Suprapubic skin (tissue), 3 donors: ENCODE data around the gene ETNK2.

Source experiments
- POLR2A ChIP-seq, 2 donors: fragments of 450-650 bp; IDR thresholded peaks; one replicate each; pipeline ENCODE4 v1.6.1; 2017; ENCODE audit warnings: antibody characterized with exemption in 2 of 2, mild to moderate bottlenecking in 2 of 2, moderate library complexity in 2 of 2
- TF ChIP-seq, protein P1 (sequence below), 2 donors: fragments of 200-600 bp in 1 of 2; fragments of 450-650 bp in 1 of 2; sonication (generic) in 1 of 2; IDR thresholded peaks; one replicate each; pipeline ENCODE4 v1.5.1; 2016 to 2019; ENCODE audit warnings: antibody characterized with exemption in 2 of 2, mild to moderate bottlenecking in 1 of 2, moderate library complexity in 1 of 2

DNA sequence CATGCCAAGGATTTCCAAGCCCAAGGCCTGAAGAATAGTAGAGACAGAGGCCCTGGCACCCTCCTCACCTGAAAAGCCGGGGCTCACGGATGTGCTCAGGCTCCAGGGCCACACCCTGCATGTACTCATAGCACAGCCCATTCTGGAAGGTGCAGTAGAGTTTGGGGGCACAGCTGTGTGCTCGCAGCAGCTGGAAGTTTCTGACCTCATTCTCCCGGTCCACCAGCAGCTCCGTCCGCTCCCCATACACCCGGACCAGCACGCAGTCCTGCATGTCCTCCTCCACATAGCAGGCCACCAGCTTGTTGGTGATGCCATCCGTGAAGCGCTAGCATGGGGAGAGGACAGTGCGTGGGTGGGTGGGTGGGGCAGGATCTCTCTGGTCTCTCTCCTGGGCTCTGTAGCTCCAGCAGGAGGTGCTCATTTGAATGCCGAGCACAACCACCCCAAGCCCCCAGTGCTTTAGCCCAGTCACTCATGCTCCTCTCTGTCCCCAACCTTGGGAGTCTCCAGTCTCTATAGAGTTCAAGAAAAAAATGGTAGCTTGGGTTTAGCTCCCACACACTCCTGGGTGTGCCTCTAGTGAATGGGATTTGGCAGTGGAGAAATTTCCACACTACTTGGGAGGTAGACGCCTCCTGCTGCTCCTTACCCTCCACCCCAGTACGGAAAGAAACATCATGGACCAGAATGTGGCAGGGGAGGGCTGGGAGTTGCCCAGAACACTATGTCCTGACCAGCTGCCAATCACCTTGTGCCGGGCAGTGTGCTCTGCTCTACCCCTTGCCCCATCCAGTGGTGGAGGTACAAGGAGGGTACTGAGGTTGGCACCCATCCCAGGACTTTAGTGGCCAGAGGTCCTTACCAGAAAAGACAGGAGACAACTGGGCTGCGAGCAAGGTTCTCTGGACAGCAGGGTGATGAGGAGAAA, 1.9 kb downstream of the ETNK2 start:
- TF ChIP-seq, protein P1, sequence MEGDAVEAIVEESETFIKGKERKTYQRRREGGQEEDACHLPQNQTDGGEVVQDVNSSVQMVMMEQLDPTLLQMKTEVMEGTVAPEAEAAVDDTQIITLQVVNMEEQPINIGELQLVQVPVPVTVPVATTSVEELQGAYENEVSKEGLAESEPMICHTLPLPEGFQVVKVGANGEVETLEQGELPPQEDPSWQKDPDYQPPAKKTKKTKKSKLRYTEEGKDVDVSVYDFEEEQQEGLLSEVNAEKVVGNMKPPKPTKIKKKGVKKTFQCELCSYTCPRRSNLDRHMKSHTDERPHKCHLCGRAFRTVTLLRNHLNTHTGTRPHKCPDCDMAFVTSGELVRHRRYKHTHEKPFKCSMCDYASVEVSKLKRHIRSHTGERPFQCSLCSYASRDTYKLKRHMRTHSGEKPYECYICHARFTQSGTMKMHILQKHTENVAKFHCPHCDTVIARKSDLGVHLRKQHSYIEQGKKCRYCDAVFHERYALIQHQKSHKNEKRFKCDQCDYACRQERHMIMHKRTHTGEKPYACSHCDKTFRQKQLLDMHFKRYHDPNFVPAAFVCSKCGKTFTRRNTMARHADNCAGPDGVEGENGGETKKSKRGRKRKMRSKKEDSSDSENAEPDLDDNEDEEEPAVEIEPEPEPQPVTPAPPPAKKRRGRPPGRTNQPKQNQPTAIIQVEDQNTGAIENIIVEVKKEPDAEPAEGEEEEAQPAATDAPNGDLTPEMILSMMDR (IDR thresholded peaks at IDR 0.05) = no peak
- no peak for TF ChIP-seq POLR2A (IDR thresholded peaks at IDR 0.05)
